GM18505 (cell line): Measurements from ENCODE around the gene HOXC12.

Source experiments
- ATAC-seq: cut with Tn5 transposase; IDR thresholded peaks from one replicate; pipeline ENCODE4 v1.9.1; 2021; ENCODE audit not compliant: unreplicated experiment
- POLR2A ChIP-seq: IDR thresholded peaks from 4 replicates; pipeline ENCODE4 v1.6.1; 2011; ENCODE audit warnings: borderline replicate concordance; ENCODE audit not compliant: insufficient read depth, insufficient read length; ENCODE audit errors: extremely low read depth

The HOXC12 gene

DNA sequence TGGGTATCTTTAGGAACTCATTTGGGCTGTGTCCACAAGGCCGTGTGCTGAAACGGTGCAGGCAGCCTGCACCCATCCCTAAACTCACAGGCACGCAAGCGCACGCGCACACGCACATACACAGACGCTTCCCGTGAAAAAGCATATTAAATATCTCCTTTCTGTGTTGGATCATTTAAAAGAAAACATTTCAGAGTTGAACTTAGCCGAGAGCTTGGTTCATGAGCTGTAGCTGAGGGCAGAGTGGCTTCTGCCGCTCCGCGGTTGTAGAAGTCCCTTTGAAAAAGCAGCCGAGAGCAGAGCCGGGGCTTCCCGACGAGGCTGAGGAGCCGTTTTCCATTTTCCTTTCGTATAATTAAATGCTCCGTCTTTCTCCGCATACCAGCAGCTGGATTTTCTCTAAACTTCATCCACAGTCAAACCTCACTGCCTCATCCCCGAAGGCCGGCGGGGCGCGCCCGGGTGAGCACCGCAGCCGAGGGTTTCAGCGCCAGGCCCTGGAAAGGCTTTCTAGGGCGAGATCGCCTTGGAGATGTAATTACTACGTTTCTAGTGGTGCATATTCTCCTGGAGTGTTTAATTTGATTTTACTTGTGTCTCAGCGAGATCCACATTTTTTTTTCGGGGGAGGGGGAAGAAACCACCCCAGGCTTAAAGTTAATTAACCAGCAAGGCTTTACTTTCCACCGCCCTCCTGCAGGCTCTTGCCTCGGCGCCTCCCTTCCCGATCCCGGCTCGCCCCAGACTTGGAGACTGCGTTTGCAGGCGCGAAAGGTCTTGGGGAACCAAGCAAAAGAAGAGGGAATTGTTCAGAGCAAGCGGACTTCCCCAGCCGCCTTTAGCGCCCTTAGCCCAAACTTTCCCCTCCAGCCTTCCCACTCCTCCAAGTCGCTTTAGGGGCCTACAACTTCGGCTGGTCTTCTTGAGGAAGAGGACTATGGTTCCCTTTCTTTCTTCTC is 19.0 kb upstream of the HOXC12 start:
- TF ChIP-seq POLR2A = no peak
- no peak for ATAC-seq

DNA sequence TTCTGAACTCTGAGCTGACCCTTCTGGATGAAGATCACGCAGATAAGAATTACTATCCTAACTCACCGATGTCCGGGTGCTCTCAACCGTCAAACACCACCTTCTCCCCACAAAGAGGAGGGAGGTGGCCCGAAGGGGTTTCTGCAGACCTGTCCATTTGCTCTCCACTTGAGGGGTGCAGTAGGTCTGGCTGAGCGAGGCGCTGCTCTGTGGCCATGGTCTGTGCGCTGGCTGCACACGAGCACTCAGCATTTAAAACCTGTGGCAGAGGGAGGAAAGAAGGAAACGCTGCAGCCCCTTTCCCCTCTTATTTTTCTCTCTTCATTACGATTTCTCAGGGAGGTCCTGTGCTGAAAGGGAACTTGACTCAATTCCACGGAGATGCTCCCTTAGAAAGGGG is 17.6 kb upstream of the HOXC12 start:
- no peak for TF ChIP-seq POLR2A
- ATAC-seq = no peak

DNA sequence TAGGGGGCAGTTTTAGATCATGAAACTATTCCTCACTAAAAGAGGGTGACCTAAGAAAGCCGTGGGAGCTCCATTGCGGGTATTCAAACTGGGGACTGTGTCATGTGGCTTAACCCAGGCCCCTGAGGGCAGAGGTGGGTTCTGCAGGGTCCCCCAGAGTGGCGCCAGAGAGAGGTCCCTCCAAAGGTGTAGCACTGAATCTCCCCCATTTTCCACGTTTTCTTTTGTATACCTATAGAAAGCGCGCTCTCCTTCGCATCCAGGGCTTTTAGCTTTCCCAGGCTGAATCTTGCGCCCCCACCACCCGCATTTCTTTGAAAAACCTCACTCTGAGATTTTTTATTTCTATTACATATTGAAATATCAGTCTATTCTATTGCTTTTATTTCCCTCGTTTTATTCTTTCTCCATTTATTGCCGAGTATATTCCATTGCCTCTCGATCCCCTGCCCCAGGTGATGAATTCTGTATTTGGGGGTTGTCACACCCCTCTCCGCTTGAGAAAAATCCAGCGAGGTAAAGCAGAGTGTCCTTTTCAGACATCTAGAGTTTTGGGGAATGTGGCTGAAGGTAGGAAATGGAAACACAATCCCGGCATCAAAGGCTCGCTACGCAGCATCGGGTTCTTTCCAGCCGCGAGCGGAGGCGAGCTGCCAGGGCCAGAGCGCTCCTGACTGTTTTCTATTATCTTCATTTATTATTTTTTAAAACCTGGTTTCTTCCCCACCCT is 16.9 kb upstream of the HOXC12 start:
- no peak for ATAC-seq
- no peak for TF ChIP-seq POLR2A

GRCh38 chr12:53938326-53939140 is 16.2 kb upstream of the HOXC12 start, which contains the start of gene HOXC13:
Gene HOXC13 (plus strand): TSS chr12:53938831. CDS start chr12:53938907, 76 bp downstream.
- no peak for TF ChIP-seq POLR2A

GRCh38 chr12:53939141-53940108 is 15.3 kb upstream of the HOXC12 start:
- ATAC-seq = no peak
- TF ChIP-seq POLR2A = no peak

More at GRCh38 chr12:53938326-53939140, 16.2 kb upstream of the HOXC12 start, which contains the start of gene HOXC13:
- no peak for ATAC-seq

DNA sequence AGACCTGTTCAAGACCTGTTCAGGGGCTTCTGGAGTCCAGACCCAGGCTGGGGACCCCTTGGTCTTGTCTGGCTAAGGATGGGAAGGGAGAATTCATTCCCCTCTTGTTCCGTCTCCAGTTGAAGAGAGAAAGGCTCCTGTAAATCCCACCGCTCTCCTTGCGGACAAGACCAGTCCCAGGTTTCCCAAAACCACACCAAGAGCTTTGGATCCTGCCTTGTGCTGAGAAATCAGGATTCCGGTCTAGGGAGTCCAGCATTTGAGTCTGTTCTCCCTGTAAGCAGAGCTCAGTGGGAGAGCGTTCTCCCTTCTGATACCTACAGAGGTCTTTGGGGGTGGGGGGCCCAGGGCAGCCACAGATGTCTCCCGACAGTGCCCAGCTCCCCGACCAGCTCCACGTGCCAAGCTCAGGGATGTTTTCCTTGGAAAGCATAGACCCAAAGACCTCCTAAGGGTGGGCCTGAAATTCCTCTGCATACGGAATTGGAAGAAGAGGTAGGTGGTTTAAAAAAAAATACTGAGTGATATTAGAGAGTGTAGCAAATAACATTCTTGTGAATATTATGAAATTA is 14.2 kb upstream of the HOXC12 start:
- ATAC-seq = no peak
- no peak for TF ChIP-seq POLR2A

DNA sequence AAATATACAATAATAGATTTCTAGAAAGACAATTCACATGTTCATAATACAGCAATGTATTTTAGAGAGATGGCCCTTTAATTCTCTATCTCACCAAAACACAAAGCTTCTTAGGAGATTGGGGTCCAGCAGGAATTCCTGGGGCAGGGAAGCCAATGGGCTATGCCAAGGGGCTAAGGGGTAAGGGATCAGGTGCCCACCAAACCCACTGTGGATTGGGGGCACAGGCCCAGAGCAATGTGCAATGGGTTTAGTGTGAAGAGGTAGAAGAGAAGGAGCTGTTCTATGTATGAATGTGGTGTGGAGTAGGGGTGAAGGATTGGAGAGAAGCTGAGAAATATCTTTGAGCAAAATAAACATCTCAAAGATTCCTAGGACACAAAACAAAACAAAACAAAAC is 13.5 kb upstream of the HOXC12 start:
- ATAC-seq = no peak
- TF ChIP-seq POLR2A = no peak

DNA sequence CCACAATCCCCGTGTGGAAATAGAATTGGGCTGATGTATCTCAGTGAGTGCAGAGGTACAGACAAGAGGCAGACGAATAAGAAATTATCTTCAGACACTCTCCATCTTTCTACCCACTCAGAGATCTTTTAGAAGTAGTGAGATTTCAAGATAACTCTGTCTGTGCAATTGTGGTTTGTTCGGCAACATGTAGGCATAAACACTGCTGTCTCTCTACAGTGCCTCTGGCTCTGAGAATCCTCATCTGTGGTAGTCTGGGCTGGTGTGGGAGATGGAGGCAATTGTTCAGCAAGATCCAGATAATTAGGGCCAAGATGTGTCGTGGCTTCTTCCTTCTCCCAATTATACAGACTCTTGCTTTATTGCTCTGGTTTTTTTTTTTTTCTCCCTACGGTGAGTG is 13.0 kb upstream of the HOXC12 start:
- TF ChIP-seq POLR2A = no peak
- ATAC-seq = no peak

DNA sequence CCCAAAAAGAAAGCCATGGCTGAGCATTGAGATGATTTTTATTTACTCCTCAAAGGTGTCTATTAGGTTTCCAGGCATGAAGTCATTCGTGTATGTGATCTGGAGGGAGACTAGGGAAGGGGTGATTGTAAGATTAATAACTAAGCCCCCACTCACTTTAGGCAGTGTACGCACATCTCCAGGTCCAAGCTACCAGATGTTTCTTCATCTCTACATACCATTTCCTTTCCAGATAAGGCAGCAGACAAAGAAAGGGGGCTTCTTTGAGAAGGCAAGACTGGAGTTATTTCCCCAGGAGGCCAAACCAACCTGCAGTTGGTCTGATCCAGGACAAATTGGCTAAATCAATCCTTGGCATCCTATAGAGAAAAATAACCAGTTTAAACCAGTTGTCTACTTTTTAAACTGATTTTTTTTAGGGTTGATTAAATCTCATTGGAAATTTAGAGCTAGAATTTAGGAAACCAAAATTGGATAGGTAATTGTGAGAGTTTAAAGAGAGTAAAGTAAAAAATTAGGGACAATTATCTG is 12.2 kb upstream of the HOXC12 start:
- ATAC-seq = no peak
- TF ChIP-seq POLR2A = no peak

DNA sequence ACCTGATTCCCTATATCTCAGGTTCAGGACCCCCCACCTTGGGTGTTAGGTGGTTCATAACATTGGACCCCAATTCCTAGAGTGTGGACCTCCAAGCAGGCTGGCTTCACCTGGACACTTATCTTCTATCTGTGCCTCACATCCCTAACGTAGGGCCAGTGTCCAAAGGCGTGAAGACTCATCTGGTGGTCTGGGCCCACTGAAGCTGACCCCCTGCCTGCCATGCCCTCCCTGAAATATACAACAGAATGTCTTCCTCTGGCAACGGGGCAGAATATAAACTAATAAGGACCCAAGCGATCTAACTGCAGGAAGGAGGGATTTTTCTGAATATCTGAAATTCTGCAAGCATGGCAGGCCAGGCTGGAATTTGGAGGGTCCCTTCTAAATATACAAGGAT is 10.5 kb upstream of the HOXC12 start:
- ATAC-seq = no peak
- no peak for TF ChIP-seq POLR2A

GRCh38 chr12:53944907-53945847 is 9.5 kb upstream of the HOXC12 start:
- no peak for TF ChIP-seq POLR2A
- no peak for ATAC-seq

- no peak for ATAC-seq
- no peak for TF ChIP-seq POLR2A
Measured at GRCh38 chr12:53947743-53948142, 7.0 kb upstream of the HOXC12 start.
